SK-N-SH treated with all-trans-retinoic acid at 6 μM for 48 hours (cell line): ENCODE data around the gene ADAMTS9.

Experiments
- BACH2 ChIP-seq: fragments of 250-450 bp; sonication (Bioruptor Pico); IDR thresholded peaks from 2 replicates; pipeline ENCODE4 v1.9.0; 2021; ENCODE audit warnings: mild to moderate bottlenecking, borderline replicate concordance
- ESRRG ChIP-seq: fragments of 250-450 bp; sonication (Bioruptor Pico); IDR thresholded peaks from 2 replicates; pipeline ENCODE4 v1.6.1; 2021; ENCODE audit warnings: mild to moderate bottlenecking
- GLIS3 ChIP-seq: fragments of 250-450 bp; sonication (Bioruptor Pico); IDR thresholded peaks from 2 replicates; pipeline ENCODE4 v1.5.0; 2020; ENCODE audit warnings: mild to moderate bottlenecking, moderate library complexity
- ISL1 ChIP-seq: fragments of 250-450 bp; sonication (Bioruptor Pico); IDR thresholded peaks from 2 replicates; pipeline ENCODE4 v2.1.2; 2022; ENCODE audit warnings: mild to moderate bottlenecking, moderate library complexity
- SNAI2 ChIP-seq: fragments of 250-450 bp; sonication (Bioruptor Pico); IDR thresholded peaks from 2 replicates; pipeline ENCODE4 v1.5.0; 2020; ENCODE audit warnings: mild to moderate bottlenecking, moderate library complexity
- ZC3H10 ChIP-seq: fragments of 250-450 bp; sonication (Bioruptor Pico); IDR thresholded peaks from 2 replicates; pipeline ENCODE4 v1.5.1; 2021; ENCODE audit warnings: mild to moderate bottlenecking, moderate library complexity
- ZFP3 ChIP-seq: fragments of 250-450 bp; sonication (Bioruptor Pico); IDR thresholded peaks from 2 replicates; pipeline ENCODE4 v1.5.0; 2020; ENCODE audit warnings: mild to moderate bottlenecking, moderate library complexity
- ZFP30 ChIP-seq: fragments of 450-650 bp; formaldehyde crosslinking; IDR thresholded peaks from 2 replicates; pipeline ENCODE4 v1.5.0; 2022; ENCODE audit warnings: mild to moderate bottlenecking, moderate library complexity
- TF ChIP-seq, protein P1 (sequence below): fragments of 250-450 bp; sonication (Bioruptor Pico); IDR thresholded peaks from 2 replicates; pipeline ENCODE4 v1.8.0; 2020; ENCODE audit warnings: mild to moderate bottlenecking, moderate library complexity, borderline replicate concordance
- TF ChIP-seq, protein P2 (sequence below): fragments of 250-450 bp; sonication (Bioruptor Pico); IDR thresholded peaks from 2 replicates; pipeline ENCODE4 v1.5.1; 2020; ENCODE audit warnings: low read depth, mild to moderate bottlenecking, moderate library complexity
- TF ChIP-seq, protein P3 (sequence below): fragments of 250-450 bp; sonication (Bioruptor Pico); IDR thresholded peaks from 2 replicates; pipeline ENCODE4 v1.5.0; 2020; ENCODE audit warnings: mild to moderate bottlenecking, moderate library complexity

DNA sequence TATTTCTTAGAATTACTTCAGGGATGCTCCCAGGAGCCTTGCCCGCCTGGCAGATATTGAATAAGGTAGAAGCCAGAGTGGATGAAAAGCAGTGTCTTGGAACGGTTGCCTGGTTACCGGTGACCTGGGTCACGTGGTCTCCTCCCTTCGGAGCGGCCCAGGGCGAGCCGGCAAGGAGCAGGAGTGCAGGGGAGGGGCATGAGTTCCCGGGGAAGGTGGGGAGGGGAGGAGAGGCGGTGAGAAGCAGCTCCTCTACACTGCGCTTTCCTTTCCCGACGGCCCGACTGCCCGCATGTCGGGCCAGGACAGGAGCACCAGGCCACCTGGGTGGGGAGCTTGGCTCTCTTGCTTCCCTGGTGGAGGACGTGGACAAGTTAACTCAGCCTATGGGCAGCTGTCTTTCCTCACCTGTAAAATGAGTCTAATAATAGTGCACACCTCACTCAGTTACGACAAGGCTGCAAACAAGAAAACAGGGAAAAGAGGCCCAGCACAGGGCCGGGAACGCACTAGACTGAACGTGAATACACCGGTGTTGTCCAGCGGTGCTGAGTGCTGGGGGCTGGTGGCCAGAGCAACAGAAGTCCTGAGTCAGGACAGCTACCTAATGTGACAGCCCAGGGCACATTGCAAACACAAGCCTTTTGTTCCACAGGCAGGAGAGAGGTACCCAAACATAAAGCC lies 198.3 kb downstream of the ADAMTS9 start:
- TF ChIP-seq, protein P1, sequence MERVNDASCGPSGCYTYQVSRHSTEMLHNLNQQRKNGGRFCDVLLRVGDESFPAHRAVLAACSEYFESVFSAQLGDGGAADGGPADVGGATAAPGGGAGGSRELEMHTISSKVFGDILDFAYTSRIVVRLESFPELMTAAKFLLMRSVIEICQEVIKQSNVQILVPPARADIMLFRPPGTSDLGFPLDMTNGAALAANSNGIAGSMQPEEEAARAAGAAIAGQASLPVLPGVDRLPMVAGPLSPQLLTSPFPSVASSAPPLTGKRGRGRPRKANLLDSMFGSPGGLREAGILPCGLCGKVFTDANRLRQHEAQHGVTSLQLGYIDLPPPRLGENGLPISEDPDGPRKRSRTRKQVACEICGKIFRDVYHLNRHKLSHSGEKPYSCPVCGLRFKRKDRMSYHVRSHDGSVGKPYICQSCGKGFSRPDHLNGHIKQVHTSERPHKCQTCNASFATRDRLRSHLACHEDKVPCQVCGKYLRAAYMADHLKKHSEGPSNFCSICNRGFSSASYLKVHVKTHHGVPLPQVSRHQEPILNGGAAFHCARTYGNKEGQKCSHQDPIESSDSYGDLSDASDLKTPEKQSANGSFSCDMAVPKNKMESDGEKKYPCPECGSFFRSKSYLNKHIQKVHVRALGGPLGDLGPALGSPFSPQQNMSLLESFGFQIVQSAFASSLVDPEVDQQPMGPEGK: no peak
- TF ChIP-seq ESRRG (CRISPR knock-in tag) (no peak), ZFP30 (CRISPR knock-in tag) (no peak), ZFP3 (no peak), BACH2 (CRISPR knock-in tag) (no peak), GLIS3 (CRISPR knock-in tag) (no peak), SNAI2 (CRISPR knock-in tag) (no peak), ISL1 (CRISPR knock-in tag) (no peak), ZC3H10 (CRISPR knock-in tag) (no peak)
- TF ChIP-seq, protein P2, sequence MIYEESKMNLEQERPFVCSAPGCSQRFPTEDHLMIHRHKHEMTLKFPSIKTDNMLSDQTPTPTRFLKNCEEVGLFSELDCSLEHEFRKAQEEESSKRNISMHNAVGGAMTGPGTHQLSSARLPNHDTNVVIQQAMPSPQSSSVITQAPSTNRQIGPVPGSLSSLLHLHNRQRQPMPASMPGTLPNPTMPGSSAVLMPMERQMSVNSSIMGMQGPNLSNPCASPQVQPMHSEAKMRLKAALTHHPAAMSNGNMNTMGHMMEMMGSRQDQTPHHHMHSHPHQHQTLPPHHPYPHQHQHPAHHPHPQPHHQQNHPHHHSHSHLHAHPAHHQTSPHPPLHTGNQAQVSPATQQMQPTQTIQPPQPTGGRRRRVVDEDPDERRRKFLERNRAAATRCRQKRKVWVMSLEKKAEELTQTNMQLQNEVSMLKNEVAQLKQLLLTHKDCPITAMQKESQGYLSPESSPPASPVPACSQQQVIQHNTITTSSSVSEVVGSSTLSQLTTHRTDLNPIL (CRISPR knock-in tag): no peak
- TF ChIP-seq, protein P3, sequence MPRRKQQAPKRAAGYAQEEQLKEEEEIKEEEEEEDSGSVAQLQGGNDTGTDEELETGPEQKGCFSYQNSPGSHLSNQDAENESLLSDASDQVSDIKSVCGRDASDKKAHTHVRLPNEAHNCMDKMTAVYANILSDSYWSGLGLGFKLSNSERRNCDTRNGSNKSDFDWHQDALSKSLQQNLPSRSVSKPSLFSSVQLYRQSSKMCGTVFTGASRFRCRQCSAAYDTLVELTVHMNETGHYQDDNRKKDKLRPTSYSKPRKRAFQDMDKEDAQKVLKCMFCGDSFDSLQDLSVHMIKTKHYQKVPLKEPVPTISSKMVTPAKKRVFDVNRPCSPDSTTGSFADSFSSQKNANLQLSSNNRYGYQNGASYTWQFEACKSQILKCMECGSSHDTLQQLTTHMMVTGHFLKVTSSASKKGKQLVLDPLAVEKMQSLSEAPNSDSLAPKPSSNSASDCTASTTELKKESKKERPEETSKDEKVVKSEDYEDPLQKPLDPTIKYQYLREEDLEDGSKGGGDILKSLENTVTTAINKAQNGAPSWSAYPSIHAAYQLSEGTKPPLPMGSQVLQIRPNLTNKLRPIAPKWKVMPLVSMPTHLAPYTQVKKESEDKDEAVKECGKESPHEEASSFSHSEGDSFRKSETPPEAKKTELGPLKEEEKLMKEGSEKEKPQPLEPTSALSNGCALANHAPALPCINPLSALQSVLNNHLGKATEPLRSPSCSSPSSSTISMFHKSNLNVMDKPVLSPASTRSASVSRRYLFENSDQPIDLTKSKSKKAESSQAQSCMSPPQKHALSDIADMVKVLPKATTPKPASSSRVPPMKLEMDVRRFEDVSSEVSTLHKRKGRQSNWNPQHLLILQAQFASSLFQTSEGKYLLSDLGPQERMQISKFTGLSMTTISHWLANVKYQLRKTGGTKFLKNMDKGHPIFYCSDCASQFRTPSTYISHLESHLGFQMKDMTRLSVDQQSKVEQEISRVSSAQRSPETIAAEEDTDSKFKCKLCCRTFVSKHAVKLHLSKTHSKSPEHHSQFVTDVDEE (CRISPR knock-in tag): no peak
